Neural cell (in vitro differentiated cells): ENCODE measurements around the gene KRT15.

Source experiments
- MXI1 ChIP-seq: fragments of 450-650 bp; conservative IDR thresholded peaks from 2 replicates; pipeline ENCODE4 v1.6.1; 2014; ENCODE audit warnings: antibody characterized with exemption, mild to moderate bottlenecking; ENCODE audit not compliant: poor library complexity, severe bottlenecking
- POLR2AphosphoS5 ChIP-seq: IDR thresholded peaks from 2 replicates; pipeline ENCODE4 v1.6.1; 2012
- RAD21 ChIP-seq: fragments of 450-650 bp; conservative IDR thresholded peaks from 2 replicates; pipeline ENCODE4 v1.6.1; 2014; ENCODE audit warnings: antibody characterized with exemption, mild to moderate bottlenecking, moderate library complexity
- SMC3 ChIP-seq: fragments of 450-650 bp; conservative IDR thresholded peaks from 2 replicates; pipeline ENCODE4 v1.6.1; 2014; ENCODE audit warnings: antibody characterized with exemption, mild to moderate bottlenecking, moderate library complexity; ENCODE audit not compliant: poor library complexity
- TF ChIP-seq, protein P1 (sequence below): fragments of 450-650 bp; IDR thresholded peaks from 2 replicates; pipeline ENCODE4 v1.5.1; 2014; ENCODE audit warnings: antibody characterized with exemption, mild to moderate bottlenecking, moderate library complexity; ENCODE audit not compliant: poor library complexity, severe bottlenecking
- TF ChIP-seq, protein P2 (sequence below): IDR thresholded peaks from 2 replicates; pipeline ENCODE4 v1.6.1; 2012; ENCODE audit warnings: borderline replicate concordance

DNA sequence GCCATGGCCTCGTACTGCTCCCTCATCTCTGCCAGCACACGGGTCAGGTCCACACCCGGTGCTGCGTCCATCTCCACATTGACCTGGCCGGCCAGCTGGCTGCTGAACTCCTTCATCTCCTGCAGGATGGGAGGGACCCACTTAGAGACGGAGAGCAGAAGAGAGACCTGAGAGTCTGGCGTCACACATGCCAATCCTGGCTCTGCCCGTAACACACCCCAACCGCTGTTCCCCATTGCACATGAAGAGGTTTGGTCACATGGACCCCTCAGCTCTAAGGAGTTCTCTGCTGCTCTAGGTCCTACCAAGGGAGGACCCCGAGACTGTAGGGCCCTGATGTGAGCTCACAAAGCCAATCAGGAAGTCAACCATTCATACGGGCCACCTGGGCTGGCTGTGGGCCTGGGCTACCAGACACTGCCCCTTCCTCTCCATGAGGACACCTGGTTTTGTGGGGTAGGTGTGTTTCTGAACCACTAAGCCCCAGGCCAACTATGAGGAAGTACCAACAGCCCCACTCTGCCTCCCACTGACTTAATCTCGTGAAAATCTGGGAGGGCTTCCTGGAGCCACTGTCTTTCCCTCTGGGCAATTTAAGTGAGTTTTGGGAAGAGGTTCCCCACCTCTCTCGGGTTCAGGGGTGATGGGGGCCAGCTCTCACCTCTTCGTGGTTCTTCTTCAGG, 2.4 kb downstream of the KRT15 start:
- TF ChIP-seq MXI1 (no peak), POLR2AphosphoS5 (no peak), SMC3 (no peak), RAD21 (no peak)
- TF ChIP-seq, protein P1, sequence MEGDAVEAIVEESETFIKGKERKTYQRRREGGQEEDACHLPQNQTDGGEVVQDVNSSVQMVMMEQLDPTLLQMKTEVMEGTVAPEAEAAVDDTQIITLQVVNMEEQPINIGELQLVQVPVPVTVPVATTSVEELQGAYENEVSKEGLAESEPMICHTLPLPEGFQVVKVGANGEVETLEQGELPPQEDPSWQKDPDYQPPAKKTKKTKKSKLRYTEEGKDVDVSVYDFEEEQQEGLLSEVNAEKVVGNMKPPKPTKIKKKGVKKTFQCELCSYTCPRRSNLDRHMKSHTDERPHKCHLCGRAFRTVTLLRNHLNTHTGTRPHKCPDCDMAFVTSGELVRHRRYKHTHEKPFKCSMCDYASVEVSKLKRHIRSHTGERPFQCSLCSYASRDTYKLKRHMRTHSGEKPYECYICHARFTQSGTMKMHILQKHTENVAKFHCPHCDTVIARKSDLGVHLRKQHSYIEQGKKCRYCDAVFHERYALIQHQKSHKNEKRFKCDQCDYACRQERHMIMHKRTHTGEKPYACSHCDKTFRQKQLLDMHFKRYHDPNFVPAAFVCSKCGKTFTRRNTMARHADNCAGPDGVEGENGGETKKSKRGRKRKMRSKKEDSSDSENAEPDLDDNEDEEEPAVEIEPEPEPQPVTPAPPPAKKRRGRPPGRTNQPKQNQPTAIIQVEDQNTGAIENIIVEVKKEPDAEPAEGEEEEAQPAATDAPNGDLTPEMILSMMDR, result no peak
- TF ChIP-seq, protein P2, sequence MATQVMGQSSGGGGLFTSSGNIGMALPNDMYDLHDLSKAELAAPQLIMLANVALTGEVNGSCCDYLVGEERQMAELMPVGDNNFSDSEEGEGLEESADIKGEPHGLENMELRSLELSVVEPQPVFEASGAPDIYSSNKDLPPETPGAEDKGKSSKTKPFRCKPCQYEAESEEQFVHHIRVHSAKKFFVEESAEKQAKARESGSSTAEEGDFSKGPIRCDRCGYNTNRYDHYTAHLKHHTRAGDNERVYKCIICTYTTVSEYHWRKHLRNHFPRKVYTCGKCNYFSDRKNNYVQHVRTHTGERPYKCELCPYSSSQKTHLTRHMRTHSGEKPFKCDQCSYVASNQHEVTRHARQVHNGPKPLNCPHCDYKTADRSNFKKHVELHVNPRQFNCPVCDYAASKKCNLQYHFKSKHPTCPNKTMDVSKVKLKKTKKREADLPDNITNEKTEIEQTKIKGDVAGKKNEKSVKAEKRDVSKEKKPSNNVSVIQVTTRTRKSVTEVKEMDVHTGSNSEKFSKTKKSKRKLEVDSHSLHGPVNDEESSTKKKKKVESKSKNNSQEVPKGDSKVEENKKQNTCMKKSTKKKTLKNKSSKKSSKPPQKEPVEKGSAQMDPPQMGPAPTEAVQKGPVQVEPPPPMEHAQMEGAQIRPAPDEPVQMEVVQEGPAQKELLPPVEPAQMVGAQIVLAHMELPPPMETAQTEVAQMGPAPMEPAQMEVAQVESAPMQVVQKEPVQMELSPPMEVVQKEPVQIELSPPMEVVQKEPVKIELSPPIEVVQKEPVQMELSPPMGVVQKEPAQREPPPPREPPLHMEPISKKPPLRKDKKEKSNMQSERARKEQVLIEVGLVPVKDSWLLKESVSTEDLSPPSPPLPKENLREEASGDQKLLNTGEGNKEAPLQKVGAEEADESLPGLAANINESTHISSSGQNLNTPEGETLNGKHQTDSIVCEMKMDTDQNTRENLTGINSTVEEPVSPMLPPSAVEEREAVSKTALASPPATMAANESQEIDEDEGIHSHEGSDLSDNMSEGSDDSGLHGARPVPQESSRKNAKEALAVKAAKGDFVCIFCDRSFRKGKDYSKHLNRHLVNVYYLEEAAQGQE, result no peak
